Parathyroid adenoma (tissue), 2 donors: ENCODE measurements around the gene SLX9.

Source experiments
- H2AFZ ChIP-seq: fragments of 300-600 bp; sonication (generic); one replicate; pipeline ENCODE4 v1.7.0; 2017; ENCODE audit warnings: antibody characterized with exemption, mild to moderate bottlenecking
- H3K27ac ChIP-seq: fragments of 300-600 bp; sonication (generic); one replicate; pipeline ENCODE4 v1.7.0; 2017
- H3K27me3 ChIP-seq: fragments of 300-600 bp; sonication (generic); one replicate; pipeline ENCODE4 v1.7.0; 2017; ENCODE audit warnings: low read length; ENCODE audit not compliant: control insufficient read depth, insufficient read depth
- H3K36me3 ChIP-seq: fragments of 300-600 bp; sonication (generic); one replicate; pipeline ENCODE4 v1.7.0; 2017; ENCODE audit warnings: low read length; ENCODE audit not compliant: control insufficient read depth, insufficient read depth
- H3K4me1 ChIP-seq: fragments of 300-600 bp; sonication (generic); one replicate; pipeline ENCODE4 v1.7.0; 2017; ENCODE audit warnings: control low read depth
- H3K4me2 ChIP-seq: fragments of 300-600 bp; sonication (generic); one replicate; pipeline ENCODE4 v1.7.0; 2017; ENCODE audit warnings: low read length
- H3K4me3 ChIP-seq: fragments of 300-600 bp; sonication (generic); one replicate; pipeline ENCODE4 v1.7.0; 2017; ENCODE audit warnings: low read depth, low read length
- H3K79me2 ChIP-seq: fragments of 300-600 bp; sonication (generic); one replicate; pipeline ENCODE4 v1.7.0; 2017; ENCODE audit warnings: control low read depth
- H3K9ac ChIP-seq: fragments of 300-600 bp; sonication (generic); one replicate; pipeline ENCODE4 v1.7.0; 2017; ENCODE audit warnings: mild to moderate bottlenecking
- H3K9me3 ChIP-seq: fragments of 300-600 bp; sonication (generic); one replicate; pipeline ENCODE4 v1.7.0; 2017; ENCODE audit warnings: low read length; ENCODE audit not compliant: control insufficient read depth
- TF ChIP-seq, protein P1 (sequence below): fragments of 300-600 bp; sonication (generic); IDR thresholded peaks from one replicate; pipeline ENCODE4 v1.7.0; 2017; ENCODE audit warnings: antibody characterized with exemption, mild to moderate bottlenecking
- donor health status: primary hyperparathyroidism.

Gene SLX9

DNA sequence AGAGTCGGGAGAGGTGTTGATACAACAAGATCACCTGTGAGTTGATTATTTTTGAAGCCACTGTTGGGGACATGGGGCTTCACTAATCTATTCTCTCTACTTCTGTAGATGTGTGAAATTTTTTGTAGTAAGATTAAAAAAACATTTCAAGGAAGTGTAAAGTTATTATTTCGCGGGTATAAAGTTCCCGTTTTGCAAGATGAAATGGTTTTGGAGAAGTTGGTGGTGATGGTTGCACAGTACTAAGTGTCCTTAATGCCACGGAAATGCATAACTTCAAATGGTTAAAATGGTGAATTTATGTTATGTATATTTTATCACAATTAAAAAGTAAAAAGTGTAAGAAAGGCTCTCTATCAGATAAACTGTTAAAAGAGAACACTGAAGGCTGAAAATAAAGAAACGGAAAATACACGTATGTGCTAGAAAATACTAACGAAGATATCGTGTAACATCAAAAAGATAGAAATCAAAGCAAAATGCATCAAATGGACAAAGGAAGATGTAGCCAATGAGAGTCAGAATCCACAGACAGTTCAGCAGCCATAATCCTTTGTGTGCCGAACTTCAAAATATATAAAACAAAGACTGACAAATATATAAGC is 16.2 kb upstream of the SLX9 start:
- no peaks in the 10 kb centered on the region for H3K9me3 ChIP-seq
- no peak overlapping the region for H2AFZ ChIP-seq
- no peak overlapping the region for H3K4me3 ChIP-seq
- no peak overlapping the region for H3K4me2 ChIP-seq
- no peaks in the 10 kb centered on the region for H3K79me2 ChIP-seq
- peaks cover 5% of the 10 kb centered on the region for H3K27me3 ChIP-seq
- no peaks in the 10 kb centered on the region for H3K4me1 ChIP-seq
- no peaks in the 10 kb centered on the region for H3K36me3 ChIP-seq
- no peak overlapping the region for H3K9ac ChIP-seq
- H3K27ac ChIP-seq, result no peak overlapping the region
- TF ChIP-seq, protein P1, sequence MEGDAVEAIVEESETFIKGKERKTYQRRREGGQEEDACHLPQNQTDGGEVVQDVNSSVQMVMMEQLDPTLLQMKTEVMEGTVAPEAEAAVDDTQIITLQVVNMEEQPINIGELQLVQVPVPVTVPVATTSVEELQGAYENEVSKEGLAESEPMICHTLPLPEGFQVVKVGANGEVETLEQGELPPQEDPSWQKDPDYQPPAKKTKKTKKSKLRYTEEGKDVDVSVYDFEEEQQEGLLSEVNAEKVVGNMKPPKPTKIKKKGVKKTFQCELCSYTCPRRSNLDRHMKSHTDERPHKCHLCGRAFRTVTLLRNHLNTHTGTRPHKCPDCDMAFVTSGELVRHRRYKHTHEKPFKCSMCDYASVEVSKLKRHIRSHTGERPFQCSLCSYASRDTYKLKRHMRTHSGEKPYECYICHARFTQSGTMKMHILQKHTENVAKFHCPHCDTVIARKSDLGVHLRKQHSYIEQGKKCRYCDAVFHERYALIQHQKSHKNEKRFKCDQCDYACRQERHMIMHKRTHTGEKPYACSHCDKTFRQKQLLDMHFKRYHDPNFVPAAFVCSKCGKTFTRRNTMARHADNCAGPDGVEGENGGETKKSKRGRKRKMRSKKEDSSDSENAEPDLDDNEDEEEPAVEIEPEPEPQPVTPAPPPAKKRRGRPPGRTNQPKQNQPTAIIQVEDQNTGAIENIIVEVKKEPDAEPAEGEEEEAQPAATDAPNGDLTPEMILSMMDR, result no peak

DNA sequence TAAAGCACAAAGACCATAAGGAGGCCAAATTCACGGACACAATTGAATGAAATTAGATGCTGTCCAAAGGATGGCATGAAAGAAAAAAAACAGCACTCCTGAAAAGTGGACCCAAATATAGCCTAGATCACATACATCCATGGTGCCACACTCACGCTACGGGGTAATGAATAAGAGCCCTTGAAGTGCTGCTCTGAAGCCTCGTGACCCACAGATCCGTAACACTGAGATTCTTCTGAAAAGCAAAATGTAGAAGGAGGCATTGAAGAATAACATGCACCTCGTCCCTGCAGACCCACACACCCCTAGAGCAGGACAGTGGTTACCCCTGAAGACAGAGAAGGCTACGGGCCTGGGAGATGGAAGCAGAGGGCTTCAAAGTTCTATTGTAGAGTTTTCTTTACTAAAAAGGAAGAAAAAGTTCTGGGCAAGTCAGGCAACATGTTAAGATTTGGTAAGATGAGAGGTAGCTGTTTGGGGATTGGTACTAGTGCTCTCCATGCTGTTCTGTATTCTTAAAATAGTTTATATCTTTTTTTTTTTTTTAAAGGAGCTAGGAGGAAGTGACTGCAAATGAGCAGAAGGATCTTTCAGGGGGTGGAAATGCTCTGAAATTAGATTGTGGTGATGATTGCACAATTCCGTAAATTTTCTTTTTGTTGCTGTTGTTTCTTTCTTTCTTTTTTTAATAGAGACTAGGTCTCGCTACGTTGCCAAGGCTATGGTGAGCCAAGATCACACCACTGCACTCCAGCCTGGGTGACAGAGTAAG is 15.0 kb upstream of the SLX9 start:
- Histone ChIP-seq H3K4me1 (no peaks in the 10 kb centered on the region), H3K27ac (no peak overlapping the region), H3K4me2 (no peak overlapping the region), H3K9ac (no peak overlapping the region), H3K9me3 (no peaks in the 10 kb centered on the region), H3K27me3 (peaks cover 5% of the 10 kb centered on the region), H3K79me2 (no peaks in the 10 kb centered on the region), H3K4me3 (no peak overlapping the region), H3K36me3 (no peaks in the 10 kb centered on the region), H2AFZ (no peak overlapping the region)
- TF ChIP-seq, protein P1, result no peak

DNA sequence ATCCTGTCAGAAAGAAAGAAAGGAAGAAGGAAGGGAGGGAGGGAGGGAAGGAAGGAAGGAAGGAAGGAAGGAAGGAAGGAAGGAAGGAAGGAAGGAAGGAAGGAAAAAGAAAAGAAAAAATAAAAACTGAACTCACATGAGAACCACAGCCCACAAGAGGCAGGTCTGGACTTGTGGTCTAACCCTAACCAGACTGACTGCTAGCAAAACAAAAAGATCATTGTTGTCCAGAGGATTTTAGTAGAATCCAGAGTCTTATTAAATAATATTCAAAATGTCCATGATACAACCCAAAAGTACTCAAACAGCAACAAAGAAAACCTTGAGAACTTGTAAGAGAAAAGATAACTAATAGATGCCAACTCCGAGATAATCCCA is 14.5 kb upstream of the SLX9 start:
- TF ChIP-seq, protein P1, result no peak
- no peak overlapping the region for H2AFZ ChIP-seq
- H3K36me3 ChIP-seq, result no peaks in the 10 kb centered on the region
- H3K27ac ChIP-seq, result no peak overlapping the region
- no peak overlapping the region for H3K4me2 ChIP-seq
- no peak overlapping the region for H3K4me3 ChIP-seq
- peaks cover 5% of the 10 kb centered on the region for H3K27me3 ChIP-seq
- H3K9ac ChIP-seq, result no peak overlapping the region
- H3K79me2 ChIP-seq, result no peaks in the 10 kb centered on the region
- no peaks in the 10 kb centered on the region for H3K4me1 ChIP-seq
- no peaks in the 10 kb centered on the region for H3K9me3 ChIP-seq

DNA sequence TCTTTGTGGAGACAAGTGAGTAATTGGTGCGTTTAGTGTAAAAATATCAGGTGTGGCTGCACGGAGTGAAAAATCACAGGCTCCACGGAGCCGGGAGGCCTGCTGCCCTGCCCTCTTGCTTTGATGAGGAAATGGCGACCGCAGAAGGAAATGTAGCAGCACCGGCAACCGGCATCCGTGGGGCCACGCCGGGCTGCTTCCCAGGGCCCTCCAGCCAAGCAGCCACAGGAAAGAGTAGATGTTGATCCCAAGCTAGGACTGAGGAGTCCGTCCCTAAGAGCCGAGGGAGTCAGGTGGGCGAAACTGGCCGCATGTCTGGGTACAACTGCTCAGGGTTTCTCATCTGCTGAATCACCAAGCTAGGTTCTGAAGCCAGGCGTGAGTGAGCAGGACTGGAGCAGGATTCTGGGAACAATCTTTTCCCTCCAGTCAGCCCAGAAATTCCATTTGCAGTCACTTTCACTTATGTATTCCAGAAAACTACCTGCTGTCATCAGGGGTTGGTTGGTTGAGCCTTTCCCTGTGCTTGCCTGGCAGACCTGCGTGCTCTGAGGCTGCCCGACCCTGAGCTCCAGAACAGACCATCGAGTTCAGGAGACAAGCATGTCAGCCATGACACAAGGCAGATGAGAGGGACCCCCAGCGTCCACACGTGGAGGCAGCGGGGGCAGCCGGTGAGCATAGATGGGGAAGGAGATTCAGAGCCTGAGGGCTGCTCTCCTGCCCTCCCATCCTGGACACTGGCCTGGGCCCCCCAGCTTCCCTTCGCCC is 13.3 kb upstream of the SLX9 start:
- H3K4me3 ChIP-seq, result no peak overlapping the region
- H3K79me2 ChIP-seq, result no peaks in the 10 kb centered on the region
- H3K4me2 ChIP-seq, result no peak overlapping the region
- peaks cover 7% of the 10 kb centered on the region for H3K27me3 ChIP-seq
- no peak overlapping the region for H2AFZ ChIP-seq
- no peaks in the 10 kb centered on the region for H3K4me1 ChIP-seq
- H3K27ac ChIP-seq, result no peak overlapping the region
- no peak overlapping the region for H3K9ac ChIP-seq
- no peaks in the 10 kb centered on the region for H3K9me3 ChIP-seq
- TF ChIP-seq, protein P1, result no peak
- H3K36me3 ChIP-seq, result no peaks in the 10 kb centered on the region
